GM18861 (cell line): ENCODE data around the gene ZNF341.
A peak's percentile ranks its signal among the peaks of the same experiment; 100 is the strongest.
"Not testable (repeated sequence)": the region's sequence is repeated elsewhere in the genome, so short reads cannot be mapped to it uniquely, and the experiment has no call there.

Experiments
- ATAC-seq: cut with Tn5 transposase; IDR thresholded peaks from one replicate; pipeline ENCODE4 v1.9.1; 2021; ENCODE audit not compliant: unreplicated experiment

The ZNF341 gene

DNA sequence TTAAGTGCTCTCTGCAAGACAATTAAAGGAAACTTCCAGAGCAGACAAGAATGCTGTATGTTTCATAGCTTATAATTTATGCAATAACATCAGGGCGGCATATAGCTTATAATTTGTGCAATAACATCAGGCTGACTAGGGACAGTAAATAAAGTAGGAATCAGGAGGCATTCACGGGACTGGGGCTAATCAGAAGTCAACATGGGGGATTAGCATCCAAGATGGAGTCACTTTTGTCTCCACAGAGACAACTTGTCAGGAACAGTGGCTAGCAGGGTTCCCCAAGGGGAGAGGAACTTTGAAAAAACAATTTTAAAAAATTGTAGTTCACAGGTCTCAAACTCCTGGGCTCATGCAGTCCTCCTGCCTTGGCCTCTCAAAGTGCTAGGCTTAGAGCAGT, 3.3 kb upstream of the ZNF341 start:
- no peak for ATAC-seq

DNA sequence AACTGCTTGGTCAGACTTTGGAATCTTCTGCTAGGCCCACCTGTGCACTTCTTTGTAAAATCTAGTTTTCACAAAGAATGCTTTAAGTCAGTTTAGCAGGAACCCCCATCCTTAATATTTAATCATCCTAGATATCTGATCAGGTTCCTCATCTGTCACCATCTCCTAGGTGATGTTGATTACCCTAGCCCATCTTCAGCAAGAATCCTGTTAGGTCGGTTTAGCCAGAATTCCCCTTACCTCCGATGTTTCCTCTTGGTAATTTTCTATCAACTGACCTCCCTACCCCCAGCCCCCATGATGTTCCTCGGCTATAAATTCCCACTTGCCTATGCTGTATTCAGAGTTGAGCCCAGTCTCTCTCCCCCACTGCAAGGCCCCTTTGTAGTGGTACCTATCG, 2.7 kb upstream of the ZNF341 start:
- ATAC-seq = no peak

DNA sequence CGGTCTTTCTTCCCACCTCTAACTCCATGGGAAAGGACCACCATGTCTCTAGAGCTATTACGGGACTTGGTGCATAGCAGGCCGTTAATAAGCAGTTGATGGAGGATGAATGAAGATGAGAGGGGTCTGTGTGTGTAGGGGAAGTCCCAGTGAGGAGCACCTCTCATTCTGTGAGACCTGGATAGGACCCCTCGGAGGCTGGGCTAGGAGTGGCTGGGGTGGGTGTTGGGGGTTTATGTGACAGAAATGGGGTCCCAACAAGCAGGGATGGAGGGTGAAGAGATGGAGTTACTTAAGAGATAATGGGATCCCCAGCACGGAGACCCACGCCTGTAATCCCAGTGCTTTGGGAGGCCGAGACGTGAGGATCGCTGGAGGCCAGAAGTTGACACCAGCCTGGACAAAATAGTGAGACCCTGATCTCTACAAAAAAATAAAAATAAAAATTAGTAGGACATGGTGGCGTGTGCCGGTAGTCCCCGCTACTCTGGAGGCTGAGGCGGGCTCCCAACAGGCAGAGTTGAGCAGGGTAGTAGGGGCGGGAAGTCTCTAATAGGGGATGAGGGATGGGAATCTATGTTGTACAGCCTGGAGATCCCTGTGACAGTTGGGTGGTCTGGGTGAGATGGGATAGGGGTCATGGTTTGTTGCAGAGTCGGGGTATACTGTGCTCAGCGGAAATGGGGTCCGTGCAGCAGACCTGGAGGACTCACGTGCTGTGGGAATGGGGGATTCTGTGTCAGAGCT, 677 bp upstream of the ZNF341 start:
- ATAC-seq = no peak

DNA sequence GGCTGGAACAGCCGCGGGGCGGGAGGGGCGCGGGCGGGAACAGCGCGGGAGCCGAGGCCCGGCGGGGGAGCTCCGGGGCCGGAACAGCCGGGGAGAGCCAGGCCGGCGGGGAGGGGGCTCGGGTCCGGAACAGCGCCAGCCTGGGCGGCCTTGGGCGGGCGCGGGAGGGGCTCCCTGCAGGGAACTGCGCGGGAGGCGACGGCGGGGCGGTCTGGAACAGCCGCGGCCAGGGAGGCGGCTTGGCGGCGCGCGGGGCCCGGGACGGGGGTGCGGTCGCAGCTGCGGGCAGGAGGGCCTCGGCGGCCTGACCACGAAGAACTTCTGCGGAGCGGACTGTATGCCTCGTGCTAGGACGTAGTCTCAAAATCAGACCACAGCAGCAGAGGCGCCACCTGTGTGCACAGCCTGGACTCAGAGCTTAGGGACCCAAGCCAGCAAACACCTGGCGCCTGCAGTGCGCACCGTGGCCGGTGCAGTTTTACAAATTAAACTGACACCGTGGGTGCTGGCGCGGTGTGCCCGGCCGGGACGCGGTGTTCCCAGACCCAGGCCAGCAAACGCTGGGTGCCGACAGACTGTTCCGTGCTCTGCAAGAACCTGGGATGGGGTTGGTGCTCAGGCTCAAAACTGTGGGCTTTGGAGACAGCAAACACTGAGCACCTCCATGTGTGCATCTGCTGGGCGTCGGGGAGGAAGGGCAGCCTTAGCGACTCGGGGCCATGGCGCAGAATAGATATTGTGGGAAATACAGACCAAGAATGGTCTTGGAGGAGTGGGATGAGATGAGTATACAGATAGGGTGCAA, 572 bp downstream of the ZNF341 start:
- ATAC-seq = peak; percentile 37

DNA sequence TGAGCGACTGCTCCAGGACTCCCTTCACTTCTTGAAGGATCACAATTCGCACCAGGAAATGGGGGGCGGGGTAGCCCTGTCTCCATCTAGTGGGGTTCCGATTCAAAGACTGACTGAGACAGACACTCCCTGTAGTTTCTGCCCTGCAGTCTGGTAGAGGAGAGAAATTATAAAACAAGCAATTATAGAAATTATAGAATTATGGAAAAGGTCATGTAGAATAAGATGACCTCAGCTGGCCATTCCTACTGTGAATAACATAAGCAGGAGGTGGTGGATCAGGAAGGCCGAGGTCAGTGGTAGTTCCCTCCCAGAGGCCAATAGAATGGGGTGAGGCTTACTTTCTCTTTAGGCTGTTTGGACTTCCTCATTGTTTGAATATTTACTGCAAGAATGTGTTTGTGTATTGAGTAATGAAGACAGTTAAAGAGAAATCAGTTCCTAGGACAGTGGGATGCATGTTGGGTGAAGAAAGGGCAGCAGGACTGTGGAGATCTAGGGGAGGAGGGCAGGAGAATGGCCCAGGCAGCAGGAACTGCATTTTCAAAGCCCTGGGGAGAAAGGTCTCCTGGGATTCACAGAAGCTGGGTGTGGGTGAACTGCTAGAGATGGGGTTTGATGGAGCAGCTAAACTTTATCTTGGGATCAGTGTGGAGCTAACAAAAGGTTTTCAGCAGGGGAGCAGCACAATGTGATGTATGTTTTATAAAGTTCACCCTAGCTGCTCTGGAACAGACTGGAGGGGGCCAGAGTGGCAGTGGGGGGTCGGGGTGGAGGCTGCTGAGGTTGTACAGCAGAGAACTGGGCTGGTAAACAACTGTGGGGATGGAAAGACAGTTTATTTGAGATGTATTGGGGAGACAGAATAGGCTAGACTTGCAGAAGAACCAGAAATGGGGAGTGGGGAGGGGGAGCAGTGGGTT, 2.1 kb downstream of the ZNF341 start:
- no peak for ATAC-seq

DNA sequence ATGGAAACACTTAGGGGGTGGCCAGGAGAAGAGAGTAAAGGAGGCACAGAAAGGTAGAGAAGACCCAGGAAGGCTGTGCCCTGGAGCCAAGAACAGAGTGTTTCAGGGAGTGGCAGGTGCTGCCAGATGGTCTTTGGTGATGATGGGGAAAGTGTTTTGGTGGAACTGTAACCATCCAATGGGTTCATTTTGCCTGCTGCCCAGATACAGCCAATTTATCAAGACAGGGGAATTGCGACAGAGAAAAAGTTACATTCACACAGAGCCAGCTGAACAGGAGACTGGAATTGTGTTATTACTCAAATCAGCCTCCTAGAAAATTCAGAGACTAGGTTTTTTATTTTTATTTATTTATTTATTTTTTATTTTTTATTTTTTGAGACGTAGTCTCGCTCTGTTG, 5.2 kb downstream of the ZNF341 start:
- ATAC-seq = no peak

DNA sequence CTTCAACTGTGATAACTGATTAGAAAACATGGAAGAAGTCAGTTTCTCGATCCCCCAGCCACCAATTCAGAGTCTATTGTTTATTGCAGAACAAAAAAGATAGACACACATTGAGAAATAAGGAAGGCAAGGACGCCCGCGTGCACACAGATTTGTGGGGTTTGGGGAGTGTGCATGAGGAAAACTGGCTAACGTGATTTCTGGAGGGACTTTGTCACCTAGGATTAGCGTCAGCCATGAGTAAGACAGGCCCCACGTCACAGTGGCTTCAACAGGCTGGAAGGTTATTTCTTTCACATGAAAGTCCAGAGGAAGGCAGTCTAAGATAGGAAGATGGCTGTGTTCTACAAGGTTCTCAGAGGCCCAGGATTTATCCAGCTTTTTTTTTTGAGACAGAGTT, 7.7 kb downstream of the ZNF341 start:
- no peak for ATAC-seq

DNA sequence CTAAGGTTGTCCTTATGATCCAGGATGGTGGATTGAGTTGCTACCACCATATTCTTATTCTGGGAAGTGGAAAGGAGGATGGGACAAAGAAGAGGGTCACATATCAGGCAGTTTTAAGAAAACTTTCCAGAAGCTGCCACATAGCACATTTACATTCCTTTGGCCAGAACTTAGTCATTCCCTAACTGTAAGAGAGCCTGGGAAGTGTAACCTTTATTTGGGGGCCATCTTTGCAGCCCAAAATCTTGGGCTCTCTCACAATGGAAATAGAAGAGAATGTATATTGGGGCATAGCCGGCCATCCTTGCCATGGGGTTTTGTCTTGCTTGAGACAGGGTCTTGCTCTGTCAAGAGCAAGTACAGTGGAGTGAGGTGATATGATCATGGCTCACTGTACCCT, 8.4 kb downstream of the ZNF341 start:
- no peak for ATAC-seq

DNA sequence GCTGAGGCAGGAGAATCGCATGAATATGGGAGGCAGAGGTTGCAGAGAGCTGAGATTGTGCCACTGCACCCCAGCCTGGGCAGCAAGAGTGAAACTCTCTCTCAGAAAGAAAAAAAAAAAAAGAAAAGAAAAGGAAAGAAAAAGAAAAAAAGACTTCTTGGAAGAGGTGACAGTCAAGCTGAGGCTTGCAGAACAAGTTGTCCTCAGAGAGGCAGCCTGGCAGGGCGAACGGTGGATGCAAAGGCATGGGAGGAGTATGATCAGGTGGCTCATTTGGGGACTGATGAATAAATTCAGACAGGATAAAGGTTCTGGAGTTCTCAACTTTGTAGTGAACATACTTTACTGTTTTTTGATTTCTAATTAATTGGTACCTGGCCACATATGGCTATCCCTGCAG, 12.4 kb downstream of the ZNF341 start:
- ATAC-seq = no peak

DNA sequence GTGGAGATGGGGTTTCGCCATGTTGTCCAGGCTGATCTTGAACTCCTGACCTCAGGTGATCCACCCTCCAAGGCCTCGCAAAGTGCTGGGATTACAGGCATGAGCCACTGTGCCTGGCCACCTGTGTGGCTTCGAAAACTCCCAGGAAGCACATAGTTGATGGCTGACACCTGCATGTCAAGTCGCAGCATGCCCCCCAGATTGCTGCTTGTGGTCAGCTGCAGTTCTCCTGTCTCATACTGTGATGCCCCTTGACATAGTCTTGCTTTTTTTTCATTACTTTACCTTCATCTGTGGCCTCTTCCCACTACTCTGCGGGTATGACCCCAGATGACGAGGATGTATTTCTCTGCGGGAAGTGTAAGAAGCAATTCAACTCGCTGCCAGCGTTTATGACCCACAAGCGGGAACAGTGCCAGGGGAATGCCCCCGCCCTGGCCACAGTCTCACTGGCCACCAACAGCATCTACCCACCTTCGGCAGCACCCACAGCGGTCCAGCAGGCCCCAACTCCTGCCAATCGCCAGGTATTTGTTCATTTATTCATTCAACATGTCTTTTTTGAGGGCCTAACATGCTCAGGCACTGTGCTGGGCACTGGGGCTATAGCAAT, 13.1 kb downstream of the ZNF341 start:
- ATAC-seq = no peak

DNA sequence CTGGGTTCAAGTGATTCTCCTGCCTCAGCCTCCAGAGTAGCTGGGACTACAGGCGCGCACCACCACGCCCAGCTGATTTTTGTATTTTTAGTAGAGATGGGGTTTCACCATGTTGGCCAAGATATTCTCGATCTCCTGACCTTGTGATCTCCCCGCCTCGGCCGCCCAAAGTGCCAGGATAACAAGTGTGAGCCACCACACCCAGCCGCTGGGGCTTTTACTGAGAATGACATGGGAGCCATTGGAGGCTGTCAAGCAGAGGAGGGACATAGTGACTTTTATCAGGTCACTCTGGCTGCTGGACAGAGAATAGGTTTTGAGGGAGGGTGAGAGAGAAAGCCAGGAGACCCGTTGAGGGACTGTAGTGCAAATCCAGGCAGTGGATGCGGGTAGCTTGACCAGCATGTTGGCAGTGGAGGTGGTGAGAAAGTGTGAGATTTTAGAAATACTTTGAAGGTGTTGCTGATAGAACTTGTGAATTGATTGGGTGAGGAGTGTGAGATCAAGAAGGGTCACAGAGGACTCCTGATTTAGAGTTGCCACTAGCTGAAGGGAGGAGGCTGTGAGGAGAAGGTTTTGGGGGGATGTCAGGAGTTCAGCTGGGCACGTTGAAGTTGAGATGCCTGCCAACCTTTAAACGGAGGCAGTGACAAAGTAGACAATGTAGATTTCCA, 14.7 kb downstream of the ZNF341 start:
- ATAC-seq = no peak

DNA sequence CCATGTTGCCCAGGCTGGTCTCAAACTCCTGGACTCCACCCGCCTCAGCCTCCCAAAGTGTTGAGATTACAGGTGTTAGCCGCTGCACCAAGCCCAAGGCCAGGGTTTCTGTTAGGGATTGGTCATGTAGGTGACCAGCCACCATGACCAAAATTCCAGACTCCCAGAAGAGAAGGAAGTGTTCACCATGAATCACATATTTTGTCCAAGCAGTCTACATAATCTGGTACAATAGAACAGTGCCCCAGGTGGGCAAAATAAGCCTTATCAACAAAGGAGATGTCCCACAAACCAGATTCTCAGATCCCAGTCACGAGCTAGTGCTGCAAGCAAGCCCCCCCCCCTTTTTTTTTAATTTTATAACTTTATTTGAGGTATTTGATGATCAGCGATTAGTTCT, 20.0 kb downstream of the ZNF341 start:
- no peak for ATAC-seq

DNA sequence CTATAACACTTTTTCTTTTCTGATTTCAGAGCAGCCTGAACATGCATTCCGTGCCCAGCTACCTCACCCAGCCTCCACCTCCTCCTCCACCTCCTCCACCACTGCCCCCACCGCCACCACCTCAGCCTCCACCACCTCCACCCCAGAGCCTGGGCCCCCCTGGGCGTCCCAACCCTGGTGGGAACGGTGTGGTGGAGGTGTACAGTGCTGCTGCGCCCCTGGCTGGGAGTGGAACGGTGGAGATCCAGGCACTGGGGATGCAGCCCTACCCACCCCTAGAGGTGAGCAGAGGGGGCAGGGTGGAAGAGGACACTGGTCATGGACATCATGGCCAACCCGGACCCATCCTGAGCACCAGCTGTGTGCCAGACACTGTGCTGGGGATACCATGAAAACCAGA, 21.3 kb downstream of the ZNF341 start:
- ATAC-seq = no peak

DNA sequence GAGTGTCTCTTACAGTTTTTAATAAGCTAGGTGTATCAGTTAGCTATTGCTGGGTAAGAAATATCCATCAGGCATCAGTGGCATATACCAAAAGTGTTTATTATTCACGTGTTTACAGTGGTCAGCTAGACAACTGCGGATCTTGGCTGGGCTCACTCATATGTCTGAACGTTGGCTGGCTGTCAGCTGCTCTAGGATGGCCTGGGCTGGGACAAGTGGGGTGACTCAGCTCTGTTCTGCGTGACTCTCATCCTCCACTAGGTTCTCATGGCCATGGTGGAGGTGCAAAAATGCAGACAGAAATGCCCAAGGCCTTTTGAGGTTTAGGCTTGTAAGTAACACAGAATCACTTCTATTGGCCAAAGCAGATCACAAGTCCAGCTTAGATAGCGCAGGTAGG, 22.0 kb downstream of the ZNF341 start:
- ATAC-seq = no peak

DNA sequence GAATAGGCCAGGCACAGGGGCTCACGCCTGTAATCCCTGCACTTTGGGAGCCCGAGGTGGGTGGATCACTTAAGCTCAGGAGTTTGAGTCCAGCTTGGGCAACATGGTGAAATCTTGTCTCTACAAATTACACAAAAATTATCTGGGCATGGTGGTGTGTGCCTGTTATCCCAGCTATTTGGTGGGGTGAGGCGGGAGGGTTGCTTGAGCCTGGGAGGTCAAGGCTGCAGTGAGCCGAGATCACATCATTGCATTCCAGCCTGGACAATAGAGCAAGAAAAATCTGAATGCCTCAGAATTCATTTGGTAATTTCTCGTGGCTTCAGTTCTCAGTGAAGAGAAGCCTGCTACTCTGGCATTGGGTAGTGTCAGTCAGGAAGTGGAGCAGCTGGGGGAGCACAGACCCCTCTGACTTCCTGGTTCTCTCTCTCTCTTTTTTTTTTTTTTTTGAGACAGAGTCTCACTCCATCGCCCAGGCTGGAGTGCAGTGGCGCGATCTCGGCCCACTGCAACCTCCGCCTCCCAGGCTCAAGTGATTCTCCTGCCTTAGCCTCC, 24.2 kb downstream of the ZNF341 start:
- ATAC-seq = not testable (repeated sequence)

DNA sequence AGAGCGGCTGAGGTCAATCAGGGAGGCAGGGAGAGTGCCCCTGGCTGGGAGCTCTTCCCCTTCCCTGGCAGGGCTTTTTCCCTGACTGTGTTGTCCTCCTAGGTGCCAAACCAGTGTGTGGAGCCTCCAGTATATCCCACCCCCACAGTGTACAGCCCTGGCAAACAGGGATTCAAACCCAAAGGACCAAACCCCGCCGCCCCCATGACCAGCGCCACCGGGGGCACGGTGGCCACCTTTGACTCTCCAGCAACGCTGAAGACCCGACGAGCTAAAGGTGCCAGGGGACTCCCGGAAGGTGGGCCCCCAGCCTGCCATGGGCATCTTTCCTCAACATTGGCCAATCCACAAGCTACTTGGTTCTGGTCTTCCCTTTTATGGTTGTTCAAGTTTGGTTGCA, 25.2 kb downstream of the ZNF341 start:
- ATAC-seq = no peak

DNA sequence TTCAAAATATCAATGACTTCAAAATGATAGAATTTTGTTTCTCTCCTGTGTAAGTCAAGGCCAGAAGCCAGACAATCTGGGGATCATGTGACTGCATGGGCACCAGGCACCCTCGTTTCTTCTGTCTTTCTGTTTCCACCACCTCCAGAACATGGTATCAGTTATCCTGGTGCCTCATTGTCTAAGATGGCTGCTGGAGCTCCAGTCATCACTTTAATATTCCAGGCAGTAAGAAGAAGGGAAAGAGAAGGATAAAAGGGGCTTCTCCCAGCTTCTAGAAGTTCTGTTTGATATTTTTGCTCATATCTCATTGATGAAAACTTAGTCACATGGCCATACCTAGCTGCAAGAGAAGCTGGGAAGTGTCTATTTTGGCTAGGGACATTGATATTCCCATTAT, 25.7 kb downstream of the ZNF341 start:
- no peak for ATAC-seq

DNA sequence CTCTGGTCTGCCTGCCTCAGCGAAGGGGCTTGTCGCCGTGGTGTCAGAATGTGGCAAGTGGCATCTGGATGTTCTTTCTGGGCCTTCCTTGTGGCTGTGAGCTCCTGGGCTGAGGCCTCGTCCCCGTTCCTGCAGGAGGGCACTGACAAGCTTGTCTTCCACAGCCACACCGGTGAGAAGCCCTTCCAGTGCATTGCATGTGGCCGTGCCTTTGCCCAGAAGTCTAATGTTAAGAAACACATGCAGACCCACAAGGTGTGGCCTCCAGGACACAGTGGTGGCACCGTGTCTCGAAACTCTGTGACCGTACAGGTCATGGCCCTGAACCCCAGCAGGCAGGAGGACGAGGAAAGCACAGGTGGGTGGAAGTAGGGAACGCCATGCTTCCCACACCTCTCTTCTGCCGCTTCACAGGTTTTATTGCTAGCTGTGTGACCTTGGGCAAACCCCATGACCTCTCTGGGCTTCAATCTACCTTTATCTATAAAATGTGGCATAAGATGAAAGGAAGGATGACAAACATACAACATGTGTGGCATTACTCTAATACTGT, 30.0 kb downstream of the ZNF341 start:
- ATAC-seq = no peak

DNA sequence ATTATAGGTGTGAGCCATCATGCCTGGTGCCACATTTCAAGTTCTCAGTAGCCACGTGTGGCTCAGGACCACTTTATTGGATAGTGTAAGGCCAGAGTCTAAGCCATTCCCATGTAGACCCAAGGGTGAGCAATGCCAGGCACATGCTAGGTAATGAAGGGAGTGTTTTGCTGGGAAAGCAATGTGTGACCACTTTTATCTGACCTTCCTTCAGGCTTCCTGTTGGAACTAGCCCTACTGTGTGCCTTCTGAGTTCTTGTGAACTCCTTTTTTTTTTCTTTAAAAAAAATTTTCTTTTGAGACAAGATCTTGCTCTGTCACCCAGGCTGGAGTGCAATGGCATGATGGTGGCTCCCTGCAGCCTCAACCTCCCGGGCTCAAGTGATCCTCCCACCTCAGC, 33.3 kb downstream of the ZNF341 start:
- ATAC-seq = no peak

DNA sequence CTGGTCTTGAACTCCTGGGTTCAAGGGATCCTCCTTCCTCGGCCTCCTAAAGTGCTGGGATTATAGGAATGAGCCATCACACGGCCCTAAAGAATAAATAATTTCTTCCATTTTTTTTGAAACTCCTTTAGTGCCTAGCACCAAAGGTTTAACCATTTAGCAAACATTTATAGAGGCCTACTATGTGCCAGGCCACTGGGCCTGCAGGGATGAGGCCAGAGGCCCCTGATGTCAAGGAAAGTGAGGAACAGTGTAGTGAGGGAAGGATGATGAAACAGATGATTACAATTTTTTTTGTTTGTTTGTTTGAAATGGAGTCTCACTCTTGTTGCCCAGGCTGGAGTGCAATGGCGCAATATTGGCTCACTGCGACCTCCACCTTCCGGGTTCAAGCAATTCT, 33.8 kb downstream of the ZNF341 start:
- ATAC-seq = no peak
